H9 (cell line): ENCODE data around the gene PLCG1. TPM values are rescaled to one million over a fixed set of nuclear protein-coding genes. Genes with fewer than 3 reads are reported as not detected.

ENCODE experiments used
- DNase-seq: peaks from one replicate; pipeline ENCODE4 v3.0.0-alpha.2; 2017
- H2AFZ ChIP-seq: one replicate; pipeline ENCODE4 v1.6.1; 2013; ENCODE audit warnings: mild to moderate bottlenecking, low read length, control low read depth, moderate library complexity
- H2AK5ac ChIP-seq: 2 replicates; pipeline ENCODE4 v1.6.1; 2013; ENCODE audit warnings: low read length, control low read depth, mixed read lengths; ENCODE audit not compliant: insufficient read length
- H2BK120ac ChIP-seq: one replicate; pipeline ENCODE4 v1.6.1; 2013; ENCODE audit warnings: low read depth, mild to moderate bottlenecking, low read length, control low read depth, inconsistent platforms; ENCODE audit not compliant: poor library complexity, severe bottlenecking
- H2BK12ac ChIP-seq: 2 replicates; pipeline ENCODE4 v1.6.1; 2013; ENCODE audit warnings: low read length, control low read depth, mixed read lengths, low read depth; ENCODE audit not compliant: insufficient read length
- H2BK15ac ChIP-seq: 2 replicates; pipeline ENCODE4 v1.6.1; 2013; ENCODE audit warnings: low read depth, low read length, control low read depth
- H2BK20ac ChIP-seq: one replicate; pipeline ENCODE4 v1.6.1; 2013; ENCODE audit warnings: low read depth, mild to moderate bottlenecking, low read length, control low read depth, inconsistent platforms; ENCODE audit not compliant: poor library complexity, severe bottlenecking
- H2BK5ac ChIP-seq: 2 replicates; pipeline ENCODE4 v1.6.1; 2013; ENCODE audit warnings: low read length, control low read depth, mixed read lengths; ENCODE audit not compliant: insufficient read length
- H3K14ac ChIP-seq: 2 replicates; pipeline ENCODE4 v1.6.1; 2013; ENCODE audit warnings: low read length, control low read depth; ENCODE audit not compliant: insufficient read depth
- H3K18ac ChIP-seq: 2 replicates; pipeline ENCODE4 v1.6.1; 2013; ENCODE audit warnings: low read depth, mild to moderate bottlenecking, mixed read lengths, low read length, control low read depth; ENCODE audit not compliant: insufficient read length
- H3K23ac ChIP-seq: 2 replicates; pipeline ENCODE4 v1.6.1; 2013; ENCODE audit warnings: low read length, control low read depth, mixed read lengths, low read depth; ENCODE audit not compliant: insufficient read length
- H3K23me2 ChIP-seq: 2 replicates; pipeline ENCODE4 v1.6.1; 2013; ENCODE audit warnings: low read depth, mild to moderate bottlenecking, mixed read lengths, low read length, control low read depth; ENCODE audit not compliant: insufficient read length, poor library complexity, severe bottlenecking
- H3K27ac ChIP-seq: 2 replicates; pipeline ENCODE4 v1.5.1; 2013; ENCODE audit warnings: low read length, control low read depth, mixed read lengths, low read depth; ENCODE audit not compliant: insufficient read length
- H3K27me3 ChIP-seq: 2 replicates; pipeline ENCODE4 v1.6.1; 2013; ENCODE audit warnings: low read length, control low read depth, inconsistent platforms; ENCODE audit not compliant: insufficient read depth
- H3K4ac ChIP-seq: 2 replicates; pipeline ENCODE4 v1.6.1; 2013; ENCODE audit warnings: low read depth, mild to moderate bottlenecking, control low read depth, inconsistent platforms, low read length, moderate library complexity
- H3K4me1 ChIP-seq: 2 replicates; pipeline ENCODE4 v1.6.1; 2013; ENCODE audit warnings: low read length, control low read depth, inconsistent platforms; ENCODE audit not compliant: insufficient read depth
- H3K4me2 ChIP-seq: 2 replicates; pipeline ENCODE4 v1.6.1; 2013; ENCODE audit warnings: low read length, control low read depth, mixed read lengths; ENCODE audit not compliant: insufficient read length, insufficient read depth
- H3K56ac ChIP-seq: 2 replicates; pipeline ENCODE4 v1.6.1; 2013; ENCODE audit warnings: low read depth, mild to moderate bottlenecking, mixed read lengths, low read length, control low read depth; ENCODE audit not compliant: insufficient read length
- H3K79me1 ChIP-seq: 2 replicates; pipeline ENCODE4 v1.6.1; 2013; ENCODE audit warnings: low read depth, mild to moderate bottlenecking, moderate library complexity, low read length, control low read depth, inconsistent platforms; ENCODE audit not compliant: insufficient read depth, poor library complexity, severe bottlenecking
- H3K79me2 ChIP-seq: 2 replicates; pipeline ENCODE4 v1.6.1; 2013; ENCODE audit warnings: low read length, control low read depth, inconsistent platforms; ENCODE audit not compliant: insufficient read depth
- H3K9ac ChIP-seq: 2 replicates; pipeline ENCODE4 v1.6.1; 2013; ENCODE audit warnings: low read length, control low read depth, mixed read lengths; ENCODE audit not compliant: insufficient read length; ENCODE audit errors: extremely low read depth
- H3K9me3 ChIP-seq: one replicate; pipeline ENCODE4 v1.6.1; 2013; ENCODE audit warnings: low read depth, low read length, inconsistent platforms; ENCODE audit not compliant: control insufficient read depth
- H3T11ph ChIP-seq: one replicate; pipeline ENCODE4 v1.6.1; 2013; ENCODE audit warnings: mild to moderate bottlenecking, low read length, control low read depth, inconsistent platforms
- H4K20me1 ChIP-seq: one replicate; pipeline ENCODE4 v1.6.1; 2013; ENCODE audit not compliant: control insufficient read depth, insufficient read length, insufficient read depth
- H4K5ac ChIP-seq: 2 replicates; pipeline ENCODE4 v1.6.1; 2013; ENCODE audit warnings: low read depth, mild to moderate bottlenecking, mixed read lengths, low read length, control low read depth; ENCODE audit not compliant: insufficient read length
- H4K8ac ChIP-seq: replicated peaks from 2 replicates; pipeline ENCODE4 v1.6.1; 2013; ENCODE audit warnings: low read length, control low read depth, mixed read lengths, low read depth; ENCODE audit not compliant: insufficient read length
- H4K91ac ChIP-seq: 2 replicates; pipeline ENCODE4 v1.6.1; 2013; ENCODE audit warnings: low read depth, mild to moderate bottlenecking, moderate library complexity, mixed read lengths, low read length, control low read depth; ENCODE audit not compliant: insufficient read length
- H3K27ac Mint-ChIP-seq, 3 experiments: 2 replicates in 2 of 3; 3 replicates in 1 of 3; pipeline ENCODE4 v1.8.0; 2020 to 2021; ENCODE audit warnings: mixed read lengths in 3 of 3, mild to moderate bottlenecking in 1 of 3, moderate library complexity in 1 of 3
- H3K27me3 Mint-ChIP-seq: 2 replicates; pipeline ENCODE4 v1.8.0; 2021; ENCODE audit warnings: low read depth, mild to moderate bottlenecking, moderate library complexity, mixed read lengths
- H3K36me3 Mint-ChIP-seq, 3 experiments: 2 replicates in 2 of 3; 3 replicates in 1 of 3; pipeline ENCODE4 v1.8.0; 2020 to 2021; ENCODE audit warnings: low read depth in 3 of 3, mixed read lengths in 3 of 3; ENCODE audit not compliant: insufficient read depth in 1 of 3
- H3K4me1 Mint-ChIP-seq, 2 experiments: 2 replicates each; pipeline ENCODE4 v1.8.0; 2020; ENCODE audit warnings: mixed read lengths in 2 of 2
- H3K4me3 Mint-ChIP-seq, 2 experiments: 2 replicates in 1 of 2; 3 replicates in 1 of 2; pipeline ENCODE4 v1.8.0; 2020 to 2021; ENCODE audit warnings: mild to moderate bottlenecking in 2 of 2, mixed read lengths in 2 of 2, moderate library complexity in 1 of 2
- H3K9me3 Mint-ChIP-seq, 2 experiments: 2 replicates in 1 of 2; 3 replicates in 1 of 2; pipeline ENCODE4 v1.8.0; 2020; ENCODE audit warnings: mild to moderate bottlenecking in 2 of 2, mixed read lengths in 2 of 2, moderate library complexity in 1 of 2
- WGBS: extraction: QIAGEN DNeasy Blood & Tissue Kit; methylation state at CpG from one replicate; pipeline ENCODE4 v1.1.7; 2013; ENCODE audit warnings: missing lambda C conversion rate, low lambda C conversion rate, mixed read lengths; ENCODE audit not compliant: insufficient read length; ENCODE audit errors: extremely low coverage; 5-methylcytosine and 5-hydroxymethylcytosine counted together
- total RNA-seq: library from RNA; stranded (reverse); gene quantifications from 2 replicates; pipeline ENCODE4 v1.2.1, GENCODE V29; 2021
- TF ChIP-seq, protein P1 (sequence below): fragments of 200-600 bp; sonication (generic); conservative IDR thresholded peaks from 3 replicates; pipeline ENCODE4 v1.8.0; 2021; ENCODE audit warnings: antibody characterized with exemption, mild to moderate bottlenecking

Gene PLCG1
- total RNA-seq, 1 experiment from 2014 or later, result 171 TPM

DNA sequence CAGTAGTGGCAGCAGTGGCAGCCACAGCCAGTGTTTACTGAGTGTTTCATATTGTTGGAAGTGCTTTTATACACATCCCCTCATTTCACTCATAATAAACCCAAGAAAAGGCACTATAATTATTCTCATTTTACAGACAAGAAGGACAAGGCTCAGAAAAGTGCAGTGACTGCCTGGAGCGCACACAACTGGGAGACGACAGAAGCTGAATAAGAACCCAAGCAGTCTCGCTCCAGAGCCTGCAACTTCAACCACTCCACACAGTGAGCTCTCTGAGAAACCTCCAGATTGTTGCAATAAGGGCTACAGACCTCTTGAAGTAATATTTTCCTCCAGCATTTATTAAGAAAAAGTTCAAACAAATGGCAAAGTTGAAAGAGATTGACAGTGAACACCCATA, 76.9 kb downstream of the PLCG1 start:
- no peak overlapping the region for H3K4ac ChIP-seq
- H3K18ac ChIP-seq, result no peak overlapping the region
- H4K5ac ChIP-seq, result no peak overlapping the region
- no peaks in the 10 kb centered on the region for H3K36me3 Mint-ChIP-seq
- DNase-seq, result no peak
- no peak overlapping the region for H2AFZ ChIP-seq
- no peak overlapping the region for H2BK5ac ChIP-seq
- no peak overlapping the region for H3K56ac ChIP-seq
- no peak overlapping the region for H2BK20ac ChIP-seq
- no peak overlapping the region for H3K27ac ChIP-seq
- H3K23ac ChIP-seq, result no peak overlapping the region
- H3K27me3 ChIP-seq, result no peaks in the 10 kb centered on the region
- no peak overlapping the region for H3K4me2 ChIP-seq
- H3T11ph ChIP-seq, result no peak overlapping the region
- H3K14ac ChIP-seq, result no peak overlapping the region
- no peaks in the 10 kb centered on the region for H4K20me1 ChIP-seq
- H3K4me1 Mint-ChIP-seq, result no peaks in the 10 kb centered on the region
- no peak overlapping the region for H3K4me3 Mint-ChIP-seq
- no peaks in the 10 kb centered on the region for H3K79me2 ChIP-seq
- TF ChIP-seq, protein P1, sequence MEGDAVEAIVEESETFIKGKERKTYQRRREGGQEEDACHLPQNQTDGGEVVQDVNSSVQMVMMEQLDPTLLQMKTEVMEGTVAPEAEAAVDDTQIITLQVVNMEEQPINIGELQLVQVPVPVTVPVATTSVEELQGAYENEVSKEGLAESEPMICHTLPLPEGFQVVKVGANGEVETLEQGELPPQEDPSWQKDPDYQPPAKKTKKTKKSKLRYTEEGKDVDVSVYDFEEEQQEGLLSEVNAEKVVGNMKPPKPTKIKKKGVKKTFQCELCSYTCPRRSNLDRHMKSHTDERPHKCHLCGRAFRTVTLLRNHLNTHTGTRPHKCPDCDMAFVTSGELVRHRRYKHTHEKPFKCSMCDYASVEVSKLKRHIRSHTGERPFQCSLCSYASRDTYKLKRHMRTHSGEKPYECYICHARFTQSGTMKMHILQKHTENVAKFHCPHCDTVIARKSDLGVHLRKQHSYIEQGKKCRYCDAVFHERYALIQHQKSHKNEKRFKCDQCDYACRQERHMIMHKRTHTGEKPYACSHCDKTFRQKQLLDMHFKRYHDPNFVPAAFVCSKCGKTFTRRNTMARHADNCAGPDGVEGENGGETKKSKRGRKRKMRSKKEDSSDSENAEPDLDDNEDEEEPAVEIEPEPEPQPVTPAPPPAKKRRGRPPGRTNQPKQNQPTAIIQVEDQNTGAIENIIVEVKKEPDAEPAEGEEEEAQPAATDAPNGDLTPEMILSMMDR, result no peak
- H3K23me2 ChIP-seq, result no peaks in the 10 kb centered on the region
- H3K9me3 Mint-ChIP-seq, result no peaks in the 10 kb centered on the region
- no peak overlapping the region for H2AK5ac ChIP-seq
- H4K8ac ChIP-seq, result no peak overlapping the region
- H2BK12ac ChIP-seq, result no peak overlapping the region
- no peak overlapping the region for H3K27ac Mint-ChIP-seq
- no peaks in the 10 kb centered on the region for H3K9me3 ChIP-seq
- no peaks in the 10 kb centered on the region for H3K79me1 ChIP-seq
- no peak overlapping the region for H2BK120ac ChIP-seq
- no CpG with 5 or more reads among the region's 3 CpGs for WGBS
- no peak overlapping the region for H4K91ac ChIP-seq
- H3K4me1 ChIP-seq, result no peaks in the 10 kb centered on the region
- no peak overlapping the region for H2BK15ac ChIP-seq
- H3K27me3 Mint-ChIP-seq, result peaks cover 2% of the 10 kb centered on the region; the same call in 1 of the 2 replicates
- no peak overlapping the region for H3K9ac ChIP-seq
